Urothelium cell line (cell line): ENCODE data around the gene GPATCH2.

Experiments used
- DNase-seq: peaks from one replicate; pipeline ENCODE4 v3.0.0; 2011; ENCODE audit warnings: low spot score, mixed read lengths
- FAIRE-seq: peaks from 2 replicates; lab custom pipeline; 2011; peaks lifted over from hg19 to GRCh38; lab: Jason Lieb, UNC

The GPATCH2 gene

GRCh38 chr1:217379336-217379735 lies 251.6 kb downstream of the GPATCH2 start:
- no peak for FAIRE-seq
- DNase-seq, result no peak
